Fibroblast of lung (primary cell): Measurements from ENCODE around the gene MUC13. TPM values are rescaled to one million over a fixed set of nuclear protein-coding genes. Genes with fewer than 3 reads are reported as not detected.

Source experiments
- DNase-seq, 2 donors: peaks; one replicate each; pipeline versions ENCODE4 v3.0.0 to v3.0.0-alpha.2; 2010; ENCODE audit warnings: low read depth in 2 of 2
- H2AFZ ChIP-seq: 2 replicates; pipeline ENCODE4 v1.5.1; 2012; ENCODE audit warnings: low read length, control low read depth, inconsistent platforms
- H3K27ac ChIP-seq: 2 replicates; pipeline ENCODE4 v1.5.1; 2011; ENCODE audit warnings: low read length, control low read depth; ENCODE audit not compliant: insufficient read depth
- H3K27me3 ChIP-seq: 2 replicates; pipeline ENCODE4 v1.5.1; 2011; ENCODE audit warnings: mild to moderate bottlenecking, low read length; ENCODE audit not compliant: control insufficient read depth, insufficient read depth
- H3K36me3 ChIP-seq: 2 replicates; pipeline ENCODE4 v1.5.1; 2011; ENCODE audit warnings: low read length; ENCODE audit not compliant: control insufficient read depth, insufficient read depth
- H3K4me1 ChIP-seq: 2 replicates; pipeline ENCODE4 v1.5.1; 2011; ENCODE audit warnings: low read length; ENCODE audit not compliant: control insufficient read depth, insufficient read depth; ENCODE audit errors: extremely low read depth
- H3K4me2 ChIP-seq: 2 replicates; pipeline ENCODE4 v1.5.1; 2011; ENCODE audit warnings: low read length, control low read depth; ENCODE audit not compliant: insufficient read depth; ENCODE audit errors: extremely low read depth
- H3K4me3 ChIP-seq, 4 experiments: fragments of 200-600 bp in 1 of 4; sonication (generic) in 1 of 4; replicated peaks in 1 of 4; 2 replicates each; pipeline ENCODE4 v1.5.1; 2011 to 2016; ENCODE audit warnings: low read length in 4 of 4, low read depth in 3 of 4, mild to moderate bottlenecking in 3 of 4, control low read depth in 2 of 4, inconsistent platforms in 1 of 4, mixed read lengths in 1 of 4; ENCODE audit not compliant: insufficient read depth in 1 of 4; ENCODE audit errors: control extremely low read depth in 1 of 4
- H3K79me2 ChIP-seq: 2 replicates; pipeline ENCODE4 v1.5.1; 2012; ENCODE audit warnings: mild to moderate bottlenecking, low read length, inconsistent platforms; ENCODE audit not compliant: control insufficient read depth, insufficient read depth
- H3K9ac ChIP-seq: 2 replicates; pipeline ENCODE4 v1.5.1; 2011; ENCODE audit warnings: mild to moderate bottlenecking, low read length, control low read depth; ENCODE audit not compliant: insufficient read depth
- H3K9me3 ChIP-seq: 2 replicates; pipeline ENCODE4 v1.5.1; 2012; ENCODE audit warnings: low read depth, low read length; ENCODE audit not compliant: control insufficient read depth, insufficient read depth
- H4K20me1 ChIP-seq: 2 replicates; pipeline ENCODE4 v1.5.1; 2011; ENCODE audit warnings: low read length; ENCODE audit not compliant: control insufficient read depth, insufficient read depth; ENCODE audit errors: extremely low read depth
- EZH2 ChIP-seq: IDR thresholded peaks from 2 replicates; pipeline ENCODE4 v1.5.1; 2012; ENCODE audit warnings: low read length, control low read depth, mild to moderate bottlenecking; ENCODE audit errors: missing control alignments
- polyA plus RNA-seq, 2 donors: library from polyadenylated mRNA; depleted of rRNA in 1 of 2; stranded (reverse) in 1 of 2; unstranded in 1 of 2; fragments of >200 nt; gene quantifications; 2 replicates each; pipeline ENCODE4 v1.2.1, GENCODE V29; 2011 to 2012; ENCODE audit warnings: missing spikeins in 1 of 2
- total RNA-seq: library from RNA; depleted of rRNA; stranded (reverse); fragments of >200 nt; gene quantifications from 2 replicates; pipeline ENCODE4 v1.2.1, GENCODE V29; 2014
- TF ChIP-seq, protein P1 (sequence below), 2 donors: IDR thresholded peaks in 1 of 2; conservative IDR thresholded peaks in 1 of 2; 1 replicate in 1 of 2; 2 replicates in 1 of 2; pipeline ENCODE4 v1.5.1; 2011 to 2012; ENCODE audit warnings: low read length in 2 of 2, control low read depth in 1 of 2, inconsistent platforms in 1 of 2, low read depth in 1 of 2, mild to moderate bottlenecking in 1 of 2

MUC13 gene
- total and polyA plus RNA-seq, 2 donors (not counting 1 experiment from before 2014, with no cell fraction given) = under 0.01 TPM; not detected in 1

DNA sequence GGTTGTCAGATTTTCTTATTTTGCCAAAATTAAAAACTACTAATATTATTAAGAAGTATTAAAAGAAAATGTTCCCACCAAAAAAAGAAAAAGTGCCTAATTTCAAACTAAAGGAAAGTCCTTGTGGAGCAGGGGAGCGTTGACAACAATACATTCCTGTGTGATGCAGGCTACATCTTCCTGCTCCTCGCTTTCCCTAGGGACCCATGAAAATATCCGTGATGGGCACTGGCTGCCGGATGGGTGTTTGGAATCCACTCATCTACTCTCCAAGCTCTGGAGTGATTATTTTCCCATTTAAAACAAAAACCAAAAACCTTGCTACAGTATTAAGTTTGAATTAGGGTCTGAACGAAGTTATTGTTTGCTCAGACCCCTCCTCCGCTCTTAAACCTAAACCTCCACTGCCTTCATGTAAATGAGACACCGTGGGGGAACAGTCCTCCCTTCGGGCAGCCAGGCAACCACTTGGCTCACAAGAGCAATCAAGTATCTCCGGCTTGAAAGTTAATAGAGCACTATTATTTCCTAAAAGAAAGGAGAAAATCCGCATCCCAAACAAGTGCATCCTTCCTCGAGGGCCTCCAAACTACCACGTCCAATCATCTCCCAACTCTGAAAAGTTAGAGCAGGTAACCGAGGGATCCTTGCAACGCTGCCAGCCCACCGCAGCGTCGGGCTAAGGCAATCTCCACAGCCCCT, 48.9 kb downstream of the MUC13 start:
- H3K4me3 ChIP-seq = peak overlapping the region; percentile 46 to 68 (median 60)
- H4K20me1 ChIP-seq = no peaks in the 10 kb centered on the region
- peaks cover 24% of the 10 kb centered on the region for H3K79me2 ChIP-seq
- peak overlapping the region; percentile 76 for H3K4me2 ChIP-seq
- H3K36me3 ChIP-seq = no peaks in the 10 kb centered on the region
- H3K27ac ChIP-seq = peak overlapping the region; percentile 74
- peak overlapping the region; percentile 17 for H2AFZ ChIP-seq
- peaks cover 2% of the 10 kb centered on the region for H3K4me1 ChIP-seq
- no peaks in the 10 kb centered on the region for H3K27me3 ChIP-seq
- TF ChIP-seq, protein P1, sequence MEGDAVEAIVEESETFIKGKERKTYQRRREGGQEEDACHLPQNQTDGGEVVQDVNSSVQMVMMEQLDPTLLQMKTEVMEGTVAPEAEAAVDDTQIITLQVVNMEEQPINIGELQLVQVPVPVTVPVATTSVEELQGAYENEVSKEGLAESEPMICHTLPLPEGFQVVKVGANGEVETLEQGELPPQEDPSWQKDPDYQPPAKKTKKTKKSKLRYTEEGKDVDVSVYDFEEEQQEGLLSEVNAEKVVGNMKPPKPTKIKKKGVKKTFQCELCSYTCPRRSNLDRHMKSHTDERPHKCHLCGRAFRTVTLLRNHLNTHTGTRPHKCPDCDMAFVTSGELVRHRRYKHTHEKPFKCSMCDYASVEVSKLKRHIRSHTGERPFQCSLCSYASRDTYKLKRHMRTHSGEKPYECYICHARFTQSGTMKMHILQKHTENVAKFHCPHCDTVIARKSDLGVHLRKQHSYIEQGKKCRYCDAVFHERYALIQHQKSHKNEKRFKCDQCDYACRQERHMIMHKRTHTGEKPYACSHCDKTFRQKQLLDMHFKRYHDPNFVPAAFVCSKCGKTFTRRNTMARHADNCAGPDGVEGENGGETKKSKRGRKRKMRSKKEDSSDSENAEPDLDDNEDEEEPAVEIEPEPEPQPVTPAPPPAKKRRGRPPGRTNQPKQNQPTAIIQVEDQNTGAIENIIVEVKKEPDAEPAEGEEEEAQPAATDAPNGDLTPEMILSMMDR (conservative IDR thresholded peaks at IDR 0.05 in 1 of 2, IDR thresholded peaks at IDR 0.05 in 1 of 2; ENCODE audit: low read depth in 1 of 2, low read length in 2 of 2) = no peak
- TF ChIP-seq EZH2 = no peak
- H3K9ac ChIP-seq = peak overlapping the region; percentile 33
- H3K9me3 ChIP-seq = no peaks in the 10 kb centered on the region
- DNase-seq = peak in 1 of 2 donors; percentile 36

DNA sequence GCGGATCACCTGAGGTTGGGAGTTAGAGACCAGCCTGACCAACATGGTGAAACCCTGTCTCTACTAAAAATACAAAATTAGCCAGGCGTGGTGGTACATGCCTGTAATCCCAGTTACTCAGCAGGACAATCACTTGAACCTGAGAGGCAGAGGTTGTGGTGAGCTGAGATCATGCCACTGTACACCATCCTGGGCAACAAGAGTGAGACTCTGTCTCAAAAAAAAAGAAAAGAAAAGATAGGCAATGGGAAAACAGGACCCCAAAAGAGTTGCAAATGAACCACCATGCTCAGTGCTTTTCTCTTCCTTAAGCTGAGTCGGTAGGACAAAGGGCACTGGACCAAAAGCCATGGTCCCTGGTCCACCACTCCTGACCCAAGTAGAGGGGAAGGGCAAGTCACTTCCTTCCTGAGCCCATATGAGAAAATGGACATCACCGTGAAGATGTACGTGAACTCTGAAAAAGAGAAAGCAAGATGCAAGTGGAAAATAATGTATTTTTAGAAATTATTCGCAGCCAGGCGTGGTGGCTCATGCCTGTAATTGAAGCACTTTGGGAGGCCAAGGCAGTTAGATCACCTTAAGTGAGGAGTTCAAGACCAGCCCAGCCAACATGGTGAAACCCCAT, 50.0 kb downstream of the MUC13 start:
- no peak overlapping the region for H3K27ac ChIP-seq
- H2AFZ ChIP-seq = no peak overlapping the region
- TF ChIP-seq, protein P1 (conservative IDR thresholded peaks at IDR 0.05 in 1 of 2, IDR thresholded peaks at IDR 0.05 in 1 of 2; ENCODE audit: low read depth in 1 of 2, low read length in 2 of 2) = no peak
- no peak for TF ChIP-seq EZH2
- peaks cover 2% of the 10 kb centered on the region for H3K4me1 ChIP-seq
- no peak overlapping the region for H3K4me3 ChIP-seq
- no peaks in the 10 kb centered on the region for H3K27me3 ChIP-seq
- DNase-seq = no peak
- H3K79me2 ChIP-seq = peaks cover 24% of the 10 kb centered on the region
- no peaks in the 10 kb centered on the region for H3K9me3 ChIP-seq
- no peaks in the 10 kb centered on the region for H4K20me1 ChIP-seq
- no peak overlapping the region for H3K4me2 ChIP-seq
- no peak overlapping the region for H3K9ac ChIP-seq
- no peaks in the 10 kb centered on the region for H3K36me3 ChIP-seq

DNA sequence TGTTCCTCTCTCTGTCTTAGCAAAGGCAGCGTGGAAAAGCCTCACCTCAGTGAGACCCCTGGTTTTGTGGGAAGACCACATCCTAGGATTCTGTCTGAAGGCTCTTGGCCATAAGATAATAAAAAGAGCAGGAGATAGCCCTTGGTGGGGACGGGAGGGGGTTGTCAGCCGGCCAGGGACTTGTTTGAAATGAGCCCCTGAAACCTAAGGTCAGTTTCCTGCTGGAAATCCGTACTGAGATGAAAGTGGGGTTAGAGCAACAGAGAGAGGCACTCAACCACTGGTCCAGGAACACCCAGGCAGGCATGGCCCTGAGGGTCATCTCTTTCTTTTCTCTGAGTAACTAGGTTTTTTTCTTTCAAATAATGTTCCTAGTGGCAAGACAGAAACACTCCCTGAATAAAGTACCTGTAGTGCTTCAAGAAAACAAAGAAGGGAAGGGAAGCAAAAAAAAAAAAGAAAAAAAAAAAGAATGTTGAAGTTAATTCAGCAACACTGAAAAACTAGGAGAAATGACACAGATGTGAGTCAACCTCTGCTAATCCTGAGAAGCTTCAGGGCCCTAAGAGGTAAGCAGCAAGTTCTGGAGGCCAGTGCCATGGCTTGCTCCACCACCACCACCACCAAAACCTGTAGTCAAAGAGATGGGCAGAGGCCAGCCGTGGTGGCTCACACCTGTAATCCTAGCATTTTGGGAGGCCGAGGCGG, 50.6 kb downstream of the MUC13 start:
- no peaks in the 10 kb centered on the region for H3K36me3 ChIP-seq
- TF ChIP-seq, protein P1 (conservative IDR thresholded peaks at IDR 0.05 in 1 of 2, IDR thresholded peaks at IDR 0.05 in 1 of 2; ENCODE audit: low read depth in 1 of 2, low read length in 2 of 2) = no peak
- no peak for TF ChIP-seq EZH2
- no peaks in the 10 kb centered on the region for H3K27me3 ChIP-seq
- H2AFZ ChIP-seq = no peak overlapping the region
- H3K4me2 ChIP-seq = no peak overlapping the region
- H3K79me2 ChIP-seq = peaks cover 24% of the 10 kb centered on the region
- no peaks in the 10 kb centered on the region for H3K9me3 ChIP-seq
- no peak overlapping the region for H3K4me3 ChIP-seq
- H3K9ac ChIP-seq = no peak overlapping the region
- H3K4me1 ChIP-seq = peaks cover 9% of the 10 kb centered on the region
- peaks cover 1% of the 10 kb centered on the region for H4K20me1 ChIP-seq
- DNase-seq = peak in 1 of 2 donors; percentile 69
- no peak overlapping the region for H3K27ac ChIP-seq
